SK-N-SH (cell line): Measurements from ENCODE around the gene TEKT2. TPM values are rescaled to one million over a fixed set of nuclear protein-coding genes. Genes with fewer than 3 reads are reported as not detected.

Experiments used
- CTCF ChIA-PET: fragments of 300-600, 350-600 bp; formaldehyde crosslinking; extraction: SDS; loops from one replicate; lab custom pipeline; 2021; lab: Yijun Ruan, JAX
- POLR2A ChIA-PET: fragments of 350-600 bp; sonication (Branson Sonifier 250); formaldehyde crosslinking; extraction: SDS; loops from one replicate; lab custom pipeline; 2020; ENCODE audit warnings: antibody characterized with exemption, inconsistent platforms; lab: Yijun Ruan, JAX
- DNase-seq: peaks from one replicate; pipeline ENCODE4 v3.0.0; 2012
- H2AFZ ChIP-seq: fragments of 200-600 bp; sonication (generic); 2 replicates; pipeline ENCODE4 v1.8.1; 2016; ENCODE audit warnings: antibody characterized with exemption, mild to moderate bottlenecking, low read depth
- H3F3A ChIP-seq: fragments of 200-600 bp; sonication (generic); replicated peaks from 2 replicates; pipeline ENCODE3; 2016; ENCODE audit warnings: antibody characterized with exemption, mild to moderate bottlenecking; ENCODE audit not compliant: insufficient read depth
- H3K27ac ChIP-seq, 2 experiments: fragments of 200-500 bp in 1 of 2; fragments of 200-600 bp in 1 of 2; sonication (Bioruptor generic) in 1 of 2; sonication (generic), shearing (Covaris generic) in 1 of 2; 2 replicates each; pipeline versions ENCODE4 v1.5.1 to v1.6.1; 2014 to 2016; ENCODE audit warnings: low read depth in 2 of 2, inconsistent platforms in 1 of 2, low read length in 1 of 2, mild to moderate bottlenecking in 1 of 2, mixed read lengths in 1 of 2
- H3K27me3 ChIP-seq: fragments of 200-600 bp; sonication (generic), shearing (Covaris generic); 2 replicates; pipeline ENCODE4 v1.6.1; 2016; ENCODE audit warnings: mixed run types; ENCODE audit not compliant: insufficient read depth
- H3K36me3 ChIP-seq, 2 experiments: fragments of 200-500 bp in 1 of 2; fragments of 200-600 bp in 1 of 2; sonication (Bioruptor generic) in 1 of 2; sonication (generic) in 1 of 2; replicated peaks in 1 of 2; 2 replicates each; pipeline versions ENCODE3 to v1.5.1; 2014 to 2016; ENCODE audit warnings: low read length in 1 of 2, mild to moderate bottlenecking in 1 of 2; ENCODE audit not compliant: insufficient read depth in 2 of 2, control insufficient read depth in 1 of 2
- H3K4me1 ChIP-seq, 2 experiments: fragments of 200-500 bp in 1 of 2; fragments of 200-600 bp in 1 of 2; sonication (Bioruptor generic) in 1 of 2; sonication (generic), shearing (Covaris generic) in 1 of 2; 2 replicates each; pipeline versions ENCODE4 v1.5.1 to v1.6.1; 2014 to 2016; ENCODE audit warnings: low read depth in 1 of 2, low read length in 1 of 2, mixed run types in 1 of 2; ENCODE audit not compliant: insufficient read depth in 2 of 2, control insufficient read depth in 1 of 2
- H3K4me2 ChIP-seq: fragments of 200-600 bp; sonication (generic), shearing (Covaris generic); 2 replicates; pipeline ENCODE4 v1.6.1; 2017; ENCODE audit warnings: mixed run types
- H3K4me3 ChIP-seq, 2 experiments: fragments of 200-500 bp in 1 of 2; fragments of 200-600 bp in 1 of 2; sonication (Bioruptor generic) in 1 of 2; sonication (generic), shearing (Covaris generic) in 1 of 2; 2 replicates each; pipeline versions ENCODE4 v1.5.1 to v1.8.1; 2014 to 2016; ENCODE audit warnings: low read depth in 2 of 2, inconsistent platforms in 1 of 2, low read length in 1 of 2, mild to moderate bottlenecking in 1 of 2, mixed read lengths in 1 of 2, moderate library complexity in 1 of 2
- H3K79me2 ChIP-seq: fragments of 200-600 bp; sonication (generic); 2 replicates; pipeline ENCODE4 v1.8.1; 2017; ENCODE audit warnings: mild to moderate bottlenecking; ENCODE audit not compliant: insufficient read depth
- H3K9ac ChIP-seq: fragments of 200-600 bp; sonication (generic); 2 replicates; pipeline ENCODE4 v1.6.1; 2017; ENCODE audit warnings: mixed run types
- H3K9me2 ChIP-seq: fragments of 200-600 bp; sonication (generic); 2 replicates; pipeline ENCODE4 v1.6.1; 2017; ENCODE audit warnings: mixed run types
- H3K9me3 ChIP-seq: fragments of 200-600 bp; sonication (generic); 2 replicates; pipeline ENCODE4 v1.6.1; 2017; ENCODE audit warnings: mixed run types, mild to moderate bottlenecking, moderate library complexity
- H4K20me1 ChIP-seq: fragments of 200-600 bp; sonication (generic); 2 replicates; pipeline ENCODE4 v1.6.1; 2017; ENCODE audit warnings: mild to moderate bottlenecking, mixed run types; ENCODE audit not compliant: insufficient read depth
- ELF1 ChIP-seq: IDR thresholded peaks from 2 replicates; pipeline ENCODE4 v1.4.0; 2012
- GABPA ChIP-seq: IDR thresholded peaks from 2 replicates; pipeline ENCODE4 v1.4.0; 2012; ENCODE audit warnings: low read depth, mild to moderate bottlenecking
- NRF1 ChIP-seq: IDR thresholded peaks from 2 replicates; pipeline ENCODE4 v1.6.1; 2012; ENCODE audit warnings: low read depth, mild to moderate bottlenecking, low read length
- POLR2AphosphoS5 ChIP-seq: IDR thresholded peaks from 2 replicates; pipeline ENCODE4 v1.6.1; 2012; ENCODE audit warnings: low read depth, low read length
- WGBS: methylation state at CpG from one replicate; pipeline ENCODE4 v1.1.6; 2017; ENCODE audit warnings: low lambda C conversion rate; 5-methylcytosine and 5-hydroxymethylcytosine counted together
- polyA plus RNA-seq, 3 experiments: library from polyadenylated mRNA; depleted of rRNA; stranded (reverse); fragments of >200 nt; gene quantifications; 2 replicates each; pipeline ENCODE4 v1.2.3, GENCODE V29; 2012
- TF ChIP-seq, protein P1 (sequence below): IDR thresholded peaks from 2 replicates; pipeline ENCODE4 v1.4.0; 2012; ENCODE audit warnings: low read depth, borderline replicate concordance

The TEKT2 gene
- polyA plus RNA-seq, 1 of the 3 experiments (the other 2 are of a cell fraction): 1.2 TPM

DNA sequence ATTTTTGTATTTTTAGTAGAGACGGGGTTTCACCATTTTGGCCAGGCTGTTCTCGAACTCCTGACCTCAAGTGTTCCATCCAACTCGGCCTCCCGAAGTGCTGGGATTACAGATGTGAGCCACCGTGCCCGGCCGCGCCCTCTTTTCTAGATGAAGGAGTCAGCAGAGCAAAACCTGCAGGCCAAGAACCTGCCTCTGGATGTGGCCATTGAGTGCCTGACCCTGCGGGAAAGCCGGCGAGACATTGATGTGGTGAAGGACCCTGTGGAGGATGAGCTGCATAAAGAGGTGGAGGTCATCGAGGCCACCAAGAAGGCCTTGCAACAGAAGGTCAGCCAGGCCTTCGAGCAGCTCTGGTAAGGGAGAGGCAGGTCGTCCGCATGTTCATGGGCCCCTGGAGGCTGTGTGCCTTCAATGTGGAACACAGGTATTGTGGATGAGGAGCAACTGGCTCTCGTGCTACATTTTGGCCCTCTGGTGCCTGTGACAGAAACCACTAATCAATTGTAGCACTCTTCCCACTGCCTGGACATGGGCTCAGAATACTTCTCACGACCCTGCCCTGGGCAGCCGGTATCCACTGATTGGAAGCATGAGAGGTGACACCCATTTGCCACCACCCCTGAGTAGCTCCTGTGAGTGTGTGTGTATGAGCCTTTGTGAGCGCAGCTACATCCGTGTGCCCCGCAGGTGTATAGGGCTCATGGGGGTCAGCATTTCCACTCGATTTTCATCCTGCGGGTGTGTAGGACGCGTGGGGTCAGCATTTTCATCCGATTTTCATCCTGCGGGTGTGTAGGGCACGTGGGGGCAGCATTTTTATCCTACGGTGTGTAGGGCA, 2.0 kb downstream of the TEKT2 start:
- Histone ChIP-seq H3K4me3 (no peak overlapping the region), H3K9me2 (no peaks in the 10 kb centered on the region), H3K36me3 (peaks cover 0 to 5% of the 10 kb centered on the region in 2 experiments), H2AFZ (no peak overlapping the region), H3K27me3 (no peaks in the 10 kb centered on the region), H3K9ac (no peak overlapping the region), H3K27ac (no peak overlapping the region), H3F3A (peaks cover 6% of the 10 kb centered on the region), H3K9me3 (no peaks in the 10 kb centered on the region), H3K4me1 (peaks cover 3 to 19% of the 10 kb centered on the region in 2 experiments; a peak in 2 of 4 replicates), H3K79me2 (peaks cover 22% of the 10 kb centered on the region), H3K4me2 (no peak overlapping the region), H4K20me1 (no peaks in the 10 kb centered on the region)
- DNase-seq: no peak
- POLR2A ChIA-PET: no interaction called here
- CTCF ChIA-PET: interaction anchor here (0.7 to 1.5 kb wide), 3 partner anchors 9 to 155 kb away, joined by 3 read pairs; partner anchors contain the start of genes AGO3 and TRAPPC3
- WGBS: 93% methylated on average over 29 of the region's 29 CpGs
- TF ChIP-seq NRF1: no peak
- TF ChIP-seq, protein P1, sequence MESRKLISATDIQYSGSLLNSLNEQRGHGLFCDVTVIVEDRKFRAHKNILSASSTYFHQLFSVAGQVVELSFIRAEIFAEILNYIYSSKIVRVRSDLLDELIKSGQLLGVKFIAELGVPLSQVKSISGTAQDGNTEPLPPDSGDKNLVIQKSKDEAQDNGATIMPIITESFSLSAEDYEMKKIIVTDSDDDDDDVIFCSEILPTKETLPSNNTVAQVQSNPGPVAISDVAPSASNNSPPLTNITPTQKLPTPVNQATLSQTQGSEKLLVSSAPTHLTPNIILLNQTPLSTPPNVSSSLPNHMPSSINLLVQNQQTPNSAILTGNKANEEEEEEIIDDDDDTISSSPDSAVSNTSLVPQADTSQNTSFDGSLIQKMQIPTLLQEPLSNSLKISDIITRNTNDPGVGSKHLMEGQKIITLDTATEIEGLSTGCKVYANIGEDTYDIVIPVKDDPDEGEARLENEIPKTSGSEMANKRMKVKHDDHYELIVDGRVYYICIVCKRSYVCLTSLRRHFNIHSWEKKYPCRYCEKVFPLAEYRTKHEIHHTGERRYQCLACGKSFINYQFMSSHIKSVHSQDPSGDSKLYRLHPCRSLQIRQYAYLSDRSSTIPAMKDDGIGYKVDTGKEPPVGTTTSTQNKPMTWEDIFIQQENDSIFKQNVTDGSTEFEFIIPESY: no peak
- no peak for TF ChIP-seq POLR2AphosphoS5

DNA sequence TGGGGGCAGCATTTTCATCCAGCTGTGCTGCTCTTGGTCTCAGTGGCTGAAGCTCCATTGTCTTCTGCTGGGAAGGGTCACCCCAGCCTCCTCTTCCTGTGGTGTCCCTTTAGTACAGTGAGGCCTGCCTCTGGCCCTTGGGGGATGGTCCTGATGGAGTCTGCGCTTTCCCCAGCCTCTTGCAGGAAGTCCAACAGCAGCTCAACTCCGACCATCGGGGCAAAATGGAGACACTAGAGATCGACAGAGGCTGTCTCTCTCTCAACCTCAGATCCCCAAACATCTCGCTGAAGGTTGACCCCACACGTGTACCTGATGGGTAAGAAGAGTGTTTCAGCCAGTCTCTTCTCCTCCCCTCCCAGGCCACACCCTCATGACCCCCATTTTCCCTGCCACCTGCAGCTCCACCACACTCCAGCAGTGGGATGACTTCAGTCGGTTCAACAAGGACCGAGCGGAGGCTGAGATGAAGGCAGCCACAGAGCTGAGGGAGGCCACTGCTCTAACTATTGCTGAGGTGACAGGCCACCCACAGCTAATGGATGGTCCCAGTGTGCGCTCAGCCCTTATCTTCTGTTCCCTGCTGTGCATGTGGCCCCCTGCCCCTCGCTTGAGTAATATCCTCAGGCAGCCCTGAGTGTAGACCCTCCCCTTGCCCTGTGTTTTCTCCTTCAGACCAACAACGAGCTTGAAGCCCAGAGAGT, 2.8 kb downstream of the TEKT2 start:
- H2AFZ ChIP-seq: no peak overlapping the region
- peaks cover 30% of the 10 kb centered on the region for H3K79me2 ChIP-seq
- H3K27ac ChIP-seq: no peak overlapping the region
- peaks cover 3% of the 10 kb centered on the region for H3F3A ChIP-seq
- 86% methylated on average over 8 of the region's 12 CpGs for WGBS
- no peaks in the 10 kb centered on the region for H3K9me2 ChIP-seq
- H3K9ac ChIP-seq: no peak overlapping the region
- ChIA-PET POLR2A (no interaction called here), CTCF (interaction anchor here (0.6 to 1.6 kb wide), 5 partner anchors 8 to 156 kb away, joined by 3 to 11 read pairs (median 3); partner anchors contain the start of genes AGO3 and TRAPPC3)
- H4K20me1 ChIP-seq: no peaks in the 10 kb centered on the region
- peaks cover 5 to 8% of the 10 kb centered on the region in 2 experiments for H3K36me3 ChIP-seq
- no peak for TF ChIP-seq GABPA
- no peak for TF ChIP-seq ELF1
- H3K4me3 ChIP-seq: no peak overlapping the region
- no peaks in the 10 kb centered on the region for H3K27me3 ChIP-seq
- H3K4me2 ChIP-seq: no peak overlapping the region
- DNase-seq: no peak
- H3K9me3 ChIP-seq: no peaks in the 10 kb centered on the region
- peaks cover 3 to 26% of the 10 kb centered on the region in 2 experiments; a peak in 2 of 4 replicates for H3K4me1 ChIP-seq
